ENCODE data around the gene RTKN2. TPM values are rescaled to one million over a fixed set of nuclear protein-coding genes. Genes with fewer than 3 reads are reported as not detected.

Gene RTKN2
- total RNA-seq, 4 donors from 2014 or later = 0.83 to 2.5 (median 0.94) TPM

DNA sequence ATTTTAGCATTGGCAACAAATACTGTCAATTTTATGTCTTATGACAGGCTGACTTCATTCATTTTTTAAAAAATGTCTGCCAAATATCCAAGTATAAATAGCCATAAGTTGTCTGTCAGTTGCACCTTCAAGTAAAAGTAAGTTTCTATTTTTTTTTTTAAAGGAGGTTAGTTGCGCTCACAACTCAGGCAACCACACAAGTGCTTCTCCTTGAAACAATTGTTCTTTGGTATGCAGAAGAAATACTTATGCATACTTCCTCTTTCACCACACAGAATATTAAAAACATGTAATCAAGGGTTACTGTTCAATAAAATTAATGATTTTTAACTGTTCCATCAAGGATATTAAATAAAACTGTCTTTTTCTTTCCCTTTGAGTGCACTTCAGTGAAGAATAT, 97.9 kb downstream of the RTKN2 start:
- Histone ChIP-seq H3K27ac (no peak overlapping the region), H3K27me3 (no peaks in the 10 kb centered on the region), H3K4me1 (peaks cover 5% of the 10 kb centered on the region), H3K9me3 (no peaks in the 10 kb centered on the region), H3K36me3 (no peaks in the 10 kb centered on the region), H3K4me3 (no peak overlapping the region)
- 88% methylated on average over 1 of the region's 1 CpG for WGBS
- TF ChIP-seq EP300 (IDR thresholded peaks at IDR 0.05) (no peak), POLR2AphosphoS5 (IDR thresholded peaks at IDR 0.05) (no peak), POLR2A (IDR thresholded peaks at IDR 0.05) (no peak), CTCF (IDR thresholded peaks at IDR 0.05) (no peak)
- no peak for DNase-seq (ENCODE audit: low spot score in 2 of 2)

GRCh38 chr10:62166331-62167131, 102.1 kb downstream of the RTKN2 start:
- DNase-seq (ENCODE audit: low spot score in 2 of 2) = no peak
- TF ChIP-seq EP300 (IDR thresholded peaks at IDR 0.05) (no peak), POLR2AphosphoS5 (IDR thresholded peaks at IDR 0.05) (no peak), POLR2A (IDR thresholded peaks at IDR 0.05) (no peak), CTCF (IDR thresholded peaks at IDR 0.05) (no peak)
- no peaks in the 10 kb centered on the region for H3K9me3 ChIP-seq
- no peak overlapping the region for H3K4me3 ChIP-seq
- WGBS = 27% methylated on average over 4 of the region's 4 CpGs
- no peaks in the 10 kb centered on the region for H3K27me3 ChIP-seq
- no peak overlapping the region for H3K27ac ChIP-seq
- peaks cover 5% of the 10 kb centered on the region for H3K4me1 ChIP-seq
- H3K36me3 ChIP-seq = no peaks in the 10 kb centered on the region

- no peak overlapping the region for H3K27ac ChIP-seq
- no peak overlapping the region for H3K4me3 ChIP-seq
- WGBS = 96% methylated on average over 4 of the region's 4 CpGs
- H3K36me3 ChIP-seq = no peaks in the 10 kb centered on the region
- H3K4me1 ChIP-seq = peaks cover 5% of the 10 kb centered on the region
- no peaks in the 10 kb centered on the region for H3K27me3 ChIP-seq
- H3K9me3 ChIP-seq = no peaks in the 10 kb centered on the region
- no peak for TF ChIP-seq CTCF (IDR thresholded peaks at IDR 0.05)
- DNase-seq (ENCODE audit: low spot score in 2 of 2) = no peak
Observed at GRCh38 chr10:62165803-62166202, 102.8 kb downstream of the RTKN2 start.

- no peak overlapping the region for H3K4me3 ChIP-seq
- no peak for TF ChIP-seq POLR2AphosphoS5 (IDR thresholded peaks at IDR 0.05)
- no peak for TF ChIP-seq CTCF (IDR thresholded peaks at IDR 0.05)
- no peak for TF ChIP-seq POLR2A (IDR thresholded peaks at IDR 0.05)
- TF ChIP-seq EP300 (IDR thresholded peaks at IDR 0.05) = no peak
- no peaks in the 10 kb centered on the region for H3K9me3 ChIP-seq
- H3K4me1 ChIP-seq = peaks cover 5% of the 10 kb centered on the region
- WGBS = 86% methylated on average over 2 of the region's 2 CpGs
- H3K36me3 ChIP-seq = no peaks in the 10 kb centered on the region
- DNase-seq (ENCODE audit: low spot score in 2 of 2) = no peak
- H3K27ac ChIP-seq = no peak overlapping the region
- no peaks in the 10 kb centered on the region for H3K27me3 ChIP-seq
Observed at GRCh38 chr10:62163024-62163423, 105.6 kb downstream of the RTKN2 start.

DNA sequence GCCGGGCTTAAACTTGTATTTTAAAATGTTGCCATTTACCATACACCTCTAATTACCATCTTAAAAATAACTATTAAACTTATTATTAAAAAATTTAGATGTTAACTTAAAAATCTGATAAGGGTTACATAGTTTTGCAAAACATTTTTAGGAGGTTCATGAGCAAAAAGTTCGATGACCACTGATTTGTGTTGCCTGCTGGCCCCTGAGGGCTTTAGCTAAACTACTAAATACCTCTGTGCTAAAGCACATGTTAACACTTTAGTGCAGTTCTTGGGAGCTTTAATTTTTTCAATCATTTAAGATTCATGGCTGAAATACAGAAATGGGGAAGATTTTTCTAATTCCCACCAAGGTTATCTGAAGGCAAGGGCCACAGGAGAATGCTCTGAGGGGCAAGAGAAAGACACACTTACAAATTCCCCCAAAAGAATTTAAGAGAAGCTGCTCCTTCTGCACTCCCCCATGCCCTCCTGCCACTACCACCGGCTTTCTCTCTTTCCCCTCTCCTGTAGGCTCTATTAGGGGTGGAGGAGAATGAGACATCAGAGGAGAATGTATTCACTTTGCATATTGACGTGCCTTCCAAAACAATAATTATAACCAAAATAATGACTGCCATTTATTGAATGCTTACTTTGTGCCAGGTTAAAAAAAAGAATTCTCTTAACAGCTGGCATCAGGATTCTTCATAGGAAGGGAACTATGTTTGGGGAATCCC, 106.2 kb downstream of the RTKN2 start:
- no peak overlapping the region for H3K4me3 ChIP-seq
- no peak for DNase-seq (ENCODE audit: low spot score in 2 of 2)
- WGBS = 67% methylated on average over 4 of the region's 4 CpGs
- H3K4me1 ChIP-seq = peaks cover 5% of the 10 kb centered on the region
- H3K27me3 ChIP-seq = no peaks in the 10 kb centered on the region
- no peak for TF ChIP-seq POLR2AphosphoS5 (IDR thresholded peaks at IDR 0.05)
- no peak for TF ChIP-seq POLR2A (IDR thresholded peaks at IDR 0.05)
- TF ChIP-seq EP300 (IDR thresholded peaks at IDR 0.05) = no peak
- no peak for TF ChIP-seq CTCF (IDR thresholded peaks at IDR 0.05)
- H3K27ac ChIP-seq = no peak overlapping the region
- no peaks in the 10 kb centered on the region for H3K9me3 ChIP-seq
- H3K36me3 ChIP-seq = no peaks in the 10 kb centered on the region
